Measurements from ENCODE around the gene FGF21. TPM values are rescaled to one million over a fixed set of nuclear protein-coding genes. Genes with fewer than 3 reads are reported as not detected.

Gene FGF21
- total and polyA plus RNA-seq, 2 donors from 2014 or later = not detected

- TF ChIP-seq CTCF (IDR thresholded peaks at IDR 0.05; ENCODE audit: borderline replicate concordance, extremely low read depth, insufficient read depth) = no peak
- Histone ChIP-seq H3K27ac (ENCODE audit: low read depth in 2 of 2, low read length in 2 of 2) (no peak overlapping the region), H3K9me3 (ENCODE audit: control insufficient read depth in 2 of 3, insufficient read depth in 1 of 3, low read length in 3 of 3) (no peaks in the 10 kb centered on the region), H3K27me3 (ENCODE audit: control insufficient read depth, insufficient read depth, low read length) (no peaks in the 10 kb centered on the region), H3K4me1 (ENCODE audit: control insufficient read depth in 2 of 3, insufficient read depth in 2 of 3, low read depth in 1 of 3, low read length in 3 of 3) (peaks cover 0 to 11% (median 0%) of the 10 kb centered on the region in 3 donors), H3K4me3 (ENCODE audit: low read length in 3 of 3) (no peak overlapping the region), H3K36me3 (ENCODE audit: control insufficient read depth in 2 of 3, insufficient read depth in 3 of 3, low read length in 3 of 3) (peaks cover 0 to 3% (median 0%) of the 10 kb centered on the region in 3 donors), H3K9ac (ENCODE audit: low read length in 3 of 3) (no peak overlapping the region)
- intact Hi-C loops (cut with DNase I) = no loop called here
- peak in 1 of 5 donors; percentile 71 for DNase-seq
- no peak for FAIRE-seq
Observed at GRCh38 chr19:48722196-48722708, 33.1 kb upstream of the FGF21 start.

- Histone ChIP-seq H3K27me3 (ENCODE audit: control insufficient read depth, insufficient read depth, low read length) (no peaks in the 10 kb centered on the region), H3K4me3 (ENCODE audit: low read length in 3 of 3) (no peak overlapping the region), H3K4me1 (ENCODE audit: control insufficient read depth in 2 of 3, insufficient read depth in 2 of 3, low read depth in 1 of 3, low read length in 3 of 3) (peaks cover 0 to 7% (median 0%) of the 10 kb centered on the region in 3 donors), H3K9me3 (ENCODE audit: control insufficient read depth in 2 of 3, insufficient read depth in 1 of 3, low read length in 3 of 3) (no peaks in the 10 kb centered on the region), H3K36me3 (ENCODE audit: control insufficient read depth in 2 of 3, insufficient read depth in 3 of 3, low read length in 3 of 3) (peaks cover 0 to 3% (median 0%) of the 10 kb centered on the region in 3 donors), H3K27ac (ENCODE audit: low read depth in 2 of 2, low read length in 2 of 2) (peak overlapping the region; percentile 48 to 92), H3K9ac (ENCODE audit: low read length in 3 of 3) (no peak overlapping the region)
- intact Hi-C loops (cut with DNase I) = no loop called here
- FAIRE-seq = no peak
- peak in 3 of 5 donors; percentile 74 to 96 (median 86) for DNase-seq
- no peak for TF ChIP-seq CTCF (IDR thresholded peaks at IDR 0.05; ENCODE audit: borderline replicate concordance, extremely low read depth, insufficient read depth)
Observed at GRCh38 chr19:48724796-48725753, 30.2 kb upstream of the FGF21 start.

GRCh38 chr19:48726556-48726955 is 28.8 kb upstream of the FGF21 start:
- intact Hi-C loops (cut with DNase I) = no loop called here
- peaks cover 0 to 7% (median 0%) of the 10 kb centered on the region in 3 donors for H3K4me1 ChIP-seq (ENCODE audit: control insufficient read depth in 2 of 3, insufficient read depth in 2 of 3, low read depth in 1 of 3, low read length in 3 of 3)
- TF ChIP-seq CTCF (IDR thresholded peaks at IDR 0.05; ENCODE audit: borderline replicate concordance, extremely low read depth, insufficient read depth) = no peak
- peaks cover 0 to 3% (median 0%) of the 10 kb centered on the region in 3 donors for H3K36me3 ChIP-seq (ENCODE audit: control insufficient read depth in 2 of 3, insufficient read depth in 3 of 3, low read length in 3 of 3)
- no peaks in the 10 kb centered on the region for H3K27me3 ChIP-seq (ENCODE audit: control insufficient read depth, insufficient read depth, low read length)
- no peaks in the 10 kb centered on the region for H3K9me3 ChIP-seq (ENCODE audit: control insufficient read depth in 2 of 3, insufficient read depth in 1 of 3, low read length in 3 of 3)
- H3K9ac ChIP-seq (ENCODE audit: low read length in 3 of 3) = no peak overlapping the region
- DNase-seq = no peak
- peak overlapping the region in 1 of 2 donors; percentile 36 for H3K27ac ChIP-seq (ENCODE audit: low read depth in 2 of 2, low read length in 2 of 2)
- H3K4me3 ChIP-seq (ENCODE audit: low read length in 3 of 3) = no peak overlapping the region
- no peak for FAIRE-seq
